Thoracic aorta (tissue), 2 donors: ENCODE results near the gene MBOAT7. TPM values are rescaled to one million over a fixed set of nuclear protein-coding genes. Genes with fewer than 3 reads are reported as not detected.
"Not testable (repeated sequence)": the region's sequence is repeated elsewhere in the genome, so short reads cannot be mapped to it uniquely, and the experiment has no call there.

ENCODE experiments used
- ATAC-seq: fragments of 150-250 bp; one replicate; pipeline ENCODE4 v1.8.0; 2017; ENCODE audit warnings: low read depth; ENCODE audit not compliant: insufficient number of reproducible peaks, low FRiP score
- DNase-seq: peaks from one replicate; pipeline ENCODE4 v3.0.0-alpha.2; 2020; ENCODE audit warnings: low spot score
- H3K27ac ChIP-seq, 2 donors: fragments of 200-600 bp; sonication (generic); 1 replicate in 1 of 2; 2 replicates in 1 of 2; pipeline ENCODE4 v1.5.1; 2016; ENCODE audit warnings: mild to moderate bottlenecking in 2 of 2, moderate library complexity in 2 of 2
- H3K27me3 ChIP-seq: fragments of 200-600 bp; sonication (generic); replicated peaks from 2 replicates; pipeline ENCODE4 v1.6.0; 2016; ENCODE audit warnings: mild to moderate bottlenecking; ENCODE audit not compliant: insufficient read depth
- H3K36me3 ChIP-seq: fragments of 200-600 bp; sonication (generic); one replicate; pipeline ENCODE4 v1.5.1; 2016
- H3K4me1 ChIP-seq, 2 donors: fragments of 200-600 bp; sonication (generic); 1 replicate in 1 of 2; 2 replicates in 1 of 2; pipeline versions ENCODE4 v1.5.1 to v1.6.0; 2016; ENCODE audit warnings: low read depth in 2 of 2, mild to moderate bottlenecking in 1 of 2; ENCODE audit not compliant: control insufficient read depth in 1 of 2
- H3K4me3 ChIP-seq: fragments of 200-600 bp; sonication (generic); 2 replicates; pipeline ENCODE4 v1.5.1; 2016; ENCODE audit warnings: mild to moderate bottlenecking
- H3K9me3 ChIP-seq: fragments of 200-600 bp; sonication (generic); 2 replicates; pipeline ENCODE4 v1.5.1; 2016
- total RNA-seq, 2 donors: library from RNA; depleted of rRNA; stranded (reverse); fragments of >200 nt; gene quantifications; one replicate each; pipeline versions ENCODE4 v1.1.0 to v1.2.3, GENCODE V29; 2016
- TF ChIP-seq, protein P1 (sequence below): fragments of 200-600 bp; sonication (generic); IDR thresholded peaks from one replicate; pipeline ENCODE4 v1.5.1; 2019; ENCODE audit warnings: antibody characterized with exemption

Gene MBOAT7
- total RNA-seq, 2 donors from 2014 or later, result 46.0 to 61.1 TPM

DNA sequence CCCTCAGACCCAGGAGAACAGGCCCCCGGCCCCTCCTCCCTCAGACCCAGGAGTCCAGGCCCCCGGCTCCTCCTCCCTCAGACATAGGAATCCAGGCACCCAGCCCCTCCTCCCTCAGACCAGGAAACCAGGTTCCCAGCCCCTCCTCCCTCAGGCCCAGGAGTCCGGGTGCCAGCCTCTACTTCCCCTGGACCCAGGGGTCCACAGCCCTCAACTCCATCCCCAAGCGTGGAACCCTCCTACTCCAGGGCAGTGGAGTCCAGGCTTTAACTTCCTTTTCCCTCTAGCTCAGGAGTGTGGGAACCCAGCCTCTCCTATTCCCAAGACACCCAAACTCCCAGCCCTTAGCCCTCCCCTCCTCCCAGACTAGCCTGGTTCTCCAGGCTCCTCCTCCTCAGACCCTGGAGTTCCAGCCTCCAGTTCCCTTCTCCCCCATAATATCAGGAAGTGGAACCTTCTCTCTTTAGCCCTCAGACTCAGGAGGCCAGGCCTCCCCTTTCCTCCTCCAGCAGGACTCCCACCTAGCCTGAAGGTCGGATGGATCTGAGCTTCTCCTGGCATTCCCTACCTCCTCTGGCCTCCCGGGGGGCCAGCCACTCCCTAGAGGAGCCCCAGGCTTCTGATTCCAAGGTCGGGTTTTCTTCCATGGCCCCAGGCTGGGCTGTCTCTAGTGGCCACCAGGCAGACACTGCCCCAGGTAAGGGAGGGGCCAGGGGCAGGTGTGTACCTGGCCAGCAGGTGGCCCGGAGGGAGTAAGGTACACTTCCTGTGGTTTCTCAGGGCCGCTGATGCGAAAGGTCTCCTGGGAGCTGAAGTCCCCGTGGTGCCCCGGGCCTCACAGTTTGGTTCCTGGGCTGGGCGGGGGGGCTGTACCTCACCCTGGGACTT is 16.7 kb downstream of the MBOAT7 start, which contains the start of gene TMC4:
TMC4 (minus strand) TSS at position 690 of the 888 bp plus-strand sequence; CDS start at position 647, 43 bp downstream.
- ATAC-seq (no peak), DNase-seq (no peak)
- TF ChIP-seq, protein P1, sequence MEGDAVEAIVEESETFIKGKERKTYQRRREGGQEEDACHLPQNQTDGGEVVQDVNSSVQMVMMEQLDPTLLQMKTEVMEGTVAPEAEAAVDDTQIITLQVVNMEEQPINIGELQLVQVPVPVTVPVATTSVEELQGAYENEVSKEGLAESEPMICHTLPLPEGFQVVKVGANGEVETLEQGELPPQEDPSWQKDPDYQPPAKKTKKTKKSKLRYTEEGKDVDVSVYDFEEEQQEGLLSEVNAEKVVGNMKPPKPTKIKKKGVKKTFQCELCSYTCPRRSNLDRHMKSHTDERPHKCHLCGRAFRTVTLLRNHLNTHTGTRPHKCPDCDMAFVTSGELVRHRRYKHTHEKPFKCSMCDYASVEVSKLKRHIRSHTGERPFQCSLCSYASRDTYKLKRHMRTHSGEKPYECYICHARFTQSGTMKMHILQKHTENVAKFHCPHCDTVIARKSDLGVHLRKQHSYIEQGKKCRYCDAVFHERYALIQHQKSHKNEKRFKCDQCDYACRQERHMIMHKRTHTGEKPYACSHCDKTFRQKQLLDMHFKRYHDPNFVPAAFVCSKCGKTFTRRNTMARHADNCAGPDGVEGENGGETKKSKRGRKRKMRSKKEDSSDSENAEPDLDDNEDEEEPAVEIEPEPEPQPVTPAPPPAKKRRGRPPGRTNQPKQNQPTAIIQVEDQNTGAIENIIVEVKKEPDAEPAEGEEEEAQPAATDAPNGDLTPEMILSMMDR, result no peak
- Histone ChIP-seq H3K4me3 (no peak within 1 kb of the TSS), H3K36me3 (no peaks in the 10 kb centered on the region), H3K27me3 (no peaks in the 10 kb centered on the region), H3K9me3 (no peaks in the 10 kb centered on the region), H3K27ac (no peak within 1 kb of the TSS), H3K4me1 (no peaks in the 10 kb centered on the region)

DNA sequence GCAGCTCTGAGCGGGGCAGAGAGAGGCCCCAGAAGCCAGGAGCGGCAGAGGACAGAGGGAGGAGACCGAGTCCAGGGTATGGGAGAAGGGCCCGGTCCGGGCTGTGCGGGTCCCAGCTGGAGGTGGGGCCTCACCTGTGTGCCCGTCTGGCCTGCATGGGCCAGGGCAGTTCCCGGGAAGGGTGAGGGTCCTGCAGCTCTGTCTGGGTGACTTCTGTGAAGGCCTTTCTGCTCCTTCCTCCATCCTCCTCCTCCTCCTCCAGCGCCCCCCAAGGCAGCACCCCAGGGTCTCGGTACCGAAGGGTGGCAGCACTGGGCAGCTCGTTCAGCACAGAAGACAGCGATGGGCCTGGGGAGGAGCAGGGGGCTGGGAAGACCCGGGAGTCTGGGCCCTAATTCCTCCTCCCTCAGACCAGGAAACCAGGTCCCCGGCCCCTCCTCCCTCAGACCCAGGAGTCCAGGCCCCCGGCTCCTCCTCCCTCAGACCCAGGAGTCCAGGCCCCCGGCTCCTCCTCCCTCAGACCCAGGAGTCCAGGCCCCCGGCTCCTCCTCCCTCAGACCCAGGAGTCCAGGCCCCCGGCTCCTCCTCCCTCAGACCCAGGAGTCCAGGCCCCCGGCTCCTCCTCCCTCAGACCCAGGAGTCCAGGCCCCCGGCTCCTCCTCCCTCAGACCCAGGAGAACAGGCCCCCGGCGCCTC is 17.5 kb downstream of the MBOAT7 start:
- not testable (repeated sequence) for H3K27ac ChIP-seq, H3K36me3 ChIP-seq, H3K27me3 ChIP-seq, ATAC-seq, H3K4me1 ChIP-seq, H3K9me3 ChIP-seq, DNase-seq, H3K4me3 ChIP-seq

DNA sequence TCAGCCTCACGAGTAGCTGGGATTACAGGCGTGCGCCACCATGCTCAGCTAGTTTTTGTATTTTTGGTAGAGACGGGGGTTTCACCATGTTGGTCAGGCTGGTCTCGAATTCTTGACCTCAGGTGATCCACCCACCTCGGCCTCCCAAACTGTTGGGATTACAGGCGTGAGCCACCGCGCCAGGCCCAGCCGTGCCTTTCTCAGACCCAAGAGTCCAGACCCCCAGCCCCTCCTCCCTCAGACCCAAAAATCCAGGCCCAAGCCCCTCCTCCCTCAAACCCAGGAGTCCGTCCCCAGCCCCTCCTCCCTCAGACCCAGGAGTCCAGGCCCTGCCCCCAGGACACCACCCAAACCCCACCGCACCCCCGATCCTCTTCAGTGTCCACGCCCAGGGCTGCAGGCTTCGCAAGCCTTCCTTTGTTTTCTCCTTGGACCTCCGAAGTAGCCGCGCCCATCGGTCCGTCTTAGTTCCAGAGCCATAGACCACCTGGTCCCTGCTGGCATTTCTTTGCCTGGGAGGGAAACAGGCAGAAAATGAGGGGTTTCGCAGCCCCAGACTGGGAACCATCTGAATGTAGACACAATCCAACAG is 20.1 kb downstream of the MBOAT7 start:
- Histone ChIP-seq H3K36me3 (no peaks in the 10 kb centered on the region), H3K27me3 (peaks cover 4% of the 10 kb centered on the region), H3K4me3 (no peak overlapping the region), H3K27ac (no peak overlapping the region), H3K4me1 (no peaks in the 10 kb centered on the region), H3K9me3 (no peaks in the 10 kb centered on the region)
- TF ChIP-seq, protein P1, result no peak
- no peak for DNase-seq
- no peak for ATAC-seq

DNA sequence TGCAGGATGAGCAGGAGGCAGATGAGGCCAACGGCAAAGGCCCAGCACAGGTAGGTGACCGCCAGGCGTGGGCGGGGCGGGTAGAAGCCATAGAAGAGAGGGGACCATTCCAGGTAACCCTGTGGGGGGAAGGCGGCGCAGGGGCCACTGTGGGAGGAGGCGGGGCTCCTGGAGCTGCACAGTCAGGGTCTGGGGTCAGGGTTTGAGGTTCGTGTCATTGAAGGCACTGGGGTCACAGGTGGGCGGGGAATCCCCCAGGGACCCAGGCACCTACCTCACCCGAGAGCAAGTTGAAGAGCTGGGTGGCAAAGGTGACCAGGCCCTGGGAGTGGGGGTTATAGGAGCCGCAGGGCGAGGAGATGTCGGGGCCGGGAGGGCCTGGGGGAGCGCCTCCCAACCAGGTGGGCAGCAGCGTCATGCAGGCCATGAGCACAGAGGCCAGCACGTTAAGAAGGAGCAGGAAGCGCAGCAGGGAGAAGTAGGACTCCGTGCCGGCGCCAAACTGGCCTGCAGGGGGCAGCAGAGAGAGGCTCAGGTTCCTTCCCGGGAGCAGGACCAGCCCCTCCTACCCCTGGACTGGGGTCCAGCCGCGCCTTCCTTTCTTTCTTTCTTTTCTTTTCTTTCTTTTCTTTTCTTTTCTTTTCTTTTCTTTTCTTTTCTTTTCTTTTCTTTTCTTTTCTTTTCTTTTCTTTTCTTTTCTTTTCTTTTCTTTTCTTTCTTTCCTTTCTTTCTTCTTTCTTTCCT is 21.0 kb downstream of the MBOAT7 start:
- no peaks in the 10 kb centered on the region for H3K9me3 ChIP-seq
- no peaks in the 10 kb centered on the region for H3K36me3 ChIP-seq
- peak; percentile 83 for ATAC-seq
- H3K4me3 ChIP-seq, result peak overlapping the region; percentile 11
- TF ChIP-seq, protein P1, result peak; percentile 88
- H3K27ac ChIP-seq, result no peak overlapping the region
- H3K27me3 ChIP-seq, result peaks cover 4% of the 10 kb centered on the region
- H3K4me1 ChIP-seq, result no peaks in the 10 kb centered on the region
- DNase-seq, result peak; percentile 62

DNA sequence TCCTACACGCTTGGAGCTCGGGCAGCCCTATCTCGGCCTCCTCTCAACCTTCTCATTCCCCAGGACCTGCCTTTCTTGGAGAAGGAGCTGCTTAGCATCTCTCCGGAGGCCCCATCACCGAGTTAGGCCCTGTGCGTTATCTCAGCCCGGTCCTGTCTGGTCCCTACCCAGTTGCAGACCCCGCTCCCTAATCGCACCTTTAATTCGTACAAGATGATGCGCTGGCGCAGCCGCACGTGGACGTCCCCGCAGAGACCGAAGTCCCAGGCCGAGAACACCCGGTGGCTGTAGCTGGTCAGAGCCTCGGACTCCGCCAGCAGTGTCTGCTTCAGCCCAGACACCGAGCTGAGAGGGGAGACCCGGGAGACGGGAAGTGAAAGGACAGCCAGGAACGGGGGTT is 24.2 kb downstream of the MBOAT7 start:
- Histone ChIP-seq H3K4me1 (peaks cover 8 to 17% of the 10 kb centered on the region in 2 donors), H3K27ac (no peak overlapping the region), H3K36me3 (no peaks in the 10 kb centered on the region), H3K27me3 (peaks cover 4% of the 10 kb centered on the region), H3K4me3 (no peak overlapping the region), H3K9me3 (no peaks in the 10 kb centered on the region)
- ATAC-seq, result no peak
- DNase-seq, result no peak
- TF ChIP-seq, protein P1, result no peak
